Activated naive CD4-positive, alpha-beta T cell treated with anti-CD3 and anti-CD28 coated beads, Interleukin-2, amount 50 U/mL, for 24 hours (primary cell): ENCODE data around the gene MYCN.

Experiments
- H3K27ac Mint-ChIP-seq: one replicate; pipeline ENCODE4 v1.8.0; 2021; ENCODE audit warnings: mild to moderate bottlenecking, mixed read lengths
- H3K27me3 Mint-ChIP-seq: one replicate; pipeline ENCODE4 v1.8.0; 2021; ENCODE audit warnings: mixed read lengths
- H3K36me3 Mint-ChIP-seq: one replicate; pipeline ENCODE4 v1.8.0; 2021; ENCODE audit warnings: mixed read lengths
- H3K4me1 Mint-ChIP-seq: one replicate; pipeline ENCODE4 v1.8.0; 2021; ENCODE audit warnings: mixed read lengths
- H3K4me3 Mint-ChIP-seq: one replicate; pipeline ENCODE4 v1.8.0; 2021; ENCODE audit warnings: mild to moderate bottlenecking, mixed read lengths
- H3K9me3 Mint-ChIP-seq: one replicate; pipeline ENCODE4 v1.8.0; 2021; ENCODE audit warnings: mixed read lengths

The MYCN gene

GRCh38 chr2:15969214-15969613 is 28.9 kb downstream of the MYCN start:
- Mint-ChIP-seq H3K4me1 (peaks cover 62% of the 10 kb centered on the region), H3K27ac (no peak overlapping the region), H3K9me3 (no peaks in the 10 kb centered on the region), H3K36me3 (no peaks in the 10 kb centered on the region), H3K4me3 (no peak overlapping the region), H3K27me3 (no peaks in the 10 kb centered on the region)

DNA sequence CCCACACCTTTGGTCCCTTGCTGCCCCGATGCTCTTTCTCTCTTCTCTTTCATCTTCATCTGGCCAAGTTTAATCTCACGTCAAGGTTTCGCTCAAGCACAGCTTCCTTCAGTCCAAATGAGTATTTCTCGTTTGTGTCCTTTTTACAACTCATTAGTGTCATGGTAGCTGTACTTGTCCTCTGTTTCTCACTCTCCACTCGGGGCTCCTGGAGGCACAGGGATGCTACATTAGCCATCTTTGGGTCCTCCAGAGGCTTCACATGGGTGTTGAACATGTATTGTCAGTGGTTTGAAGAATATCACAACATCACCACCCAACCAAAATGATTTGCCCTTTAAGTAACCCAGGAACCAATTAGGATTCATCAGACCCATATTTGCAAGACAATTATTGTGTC is 30.4 kb downstream of the MYCN start:
- H3K27me3 Mint-ChIP-seq = no peaks in the 10 kb centered on the region
- H3K4me3 Mint-ChIP-seq = no peak overlapping the region
- H3K9me3 Mint-ChIP-seq = no peaks in the 10 kb centered on the region
- H3K27ac Mint-ChIP-seq = no peak overlapping the region
- peaks cover 52% of the 10 kb centered on the region for H3K4me1 Mint-ChIP-seq
- no peaks in the 10 kb centered on the region for H3K36me3 Mint-ChIP-seq

GRCh38 chr2:15971351-15971750 is 31.0 kb downstream of the MYCN start:
- Mint-ChIP-seq H3K27ac (no peak overlapping the region), H3K4me3 (no peak overlapping the region), H3K36me3 (no peaks in the 10 kb centered on the region), H3K27me3 (no peaks in the 10 kb centered on the region), H3K9me3 (no peaks in the 10 kb centered on the region), H3K4me1 (peaks cover 46% of the 10 kb centered on the region)

DNA sequence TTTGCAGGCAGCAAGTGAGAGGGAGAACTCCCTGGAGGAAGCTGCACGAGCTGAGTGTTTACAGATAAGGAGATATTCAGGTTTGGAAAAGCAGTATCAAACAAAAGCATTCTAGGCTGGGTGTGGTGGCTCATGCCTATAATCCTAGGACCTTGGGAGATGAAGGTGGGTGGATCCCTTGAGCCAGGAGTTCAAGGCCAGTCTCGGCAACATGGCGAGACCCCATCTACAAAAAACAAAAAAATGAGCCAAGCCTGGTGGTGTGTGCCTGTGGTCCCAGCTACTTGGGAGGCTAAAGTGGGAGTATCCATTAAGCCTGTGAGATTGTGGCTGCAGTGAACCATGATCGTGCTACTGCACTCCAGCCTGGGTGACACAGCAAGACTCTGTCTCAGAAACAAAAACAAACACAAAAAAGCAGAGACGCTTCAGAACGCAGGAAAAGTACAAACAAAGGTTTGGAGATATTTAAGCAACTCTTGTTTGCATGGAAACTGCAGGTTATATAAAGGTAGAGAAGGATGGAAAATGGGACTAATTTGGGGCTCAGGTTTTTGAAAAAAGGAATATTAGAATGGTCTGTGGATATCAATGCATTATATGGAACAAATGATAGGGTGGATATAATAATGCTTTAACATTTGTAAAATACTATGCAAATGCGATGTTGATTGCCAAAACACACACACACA is 31.6 kb downstream of the MYCN start:
- Mint-ChIP-seq H3K27ac (no peak overlapping the region), H3K4me3 (no peak overlapping the region), H3K27me3 (no peaks in the 10 kb centered on the region), H3K36me3 (no peaks in the 10 kb centered on the region), H3K9me3 (no peaks in the 10 kb centered on the region), H3K4me1 (peaks cover 41% of the 10 kb centered on the region)

DNA sequence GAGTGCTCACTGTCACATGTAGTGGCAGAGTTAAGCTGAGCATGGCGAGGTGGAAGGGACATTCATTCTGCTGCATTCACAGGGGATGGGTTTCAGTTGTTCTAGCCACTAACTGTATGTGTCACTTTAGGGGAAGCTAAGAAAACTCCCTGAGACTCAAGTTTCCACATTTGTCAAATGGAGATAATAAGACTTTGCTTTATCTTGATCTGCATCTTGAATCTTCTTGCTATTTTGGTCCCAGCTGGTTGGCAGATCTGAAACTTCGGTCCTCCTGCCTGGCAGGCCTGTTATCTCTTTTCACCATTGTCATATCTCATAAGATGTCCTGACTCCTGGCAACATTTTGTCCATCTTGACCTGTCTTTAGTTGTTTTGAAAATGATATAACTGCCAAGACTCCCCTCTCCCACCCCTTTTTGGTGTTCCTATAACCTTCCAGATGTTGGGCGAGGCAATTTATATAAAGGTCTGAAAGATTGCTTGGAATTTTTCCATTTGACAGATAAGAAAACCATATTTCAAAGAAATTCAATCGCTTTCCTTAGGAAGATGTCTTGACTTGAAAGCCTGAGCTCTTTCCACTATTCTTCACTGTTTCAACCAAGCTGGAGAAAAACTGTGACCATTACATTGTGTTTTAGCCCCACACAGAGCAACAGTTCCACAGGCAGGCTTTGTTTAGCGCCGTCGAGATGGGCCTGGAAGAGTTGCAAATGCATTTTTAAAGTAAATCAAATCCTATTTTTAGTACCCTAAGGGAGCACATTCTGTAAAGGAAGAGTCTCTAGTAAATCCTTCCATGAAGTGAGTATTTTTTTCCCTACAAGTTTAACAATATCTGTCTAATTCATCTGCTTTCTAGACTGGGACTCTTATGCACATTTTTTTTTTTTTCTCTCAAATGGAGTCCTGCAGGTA is 33.4 kb downstream of the MYCN start:
- Mint-ChIP-seq H3K27ac (no peak overlapping the region), H3K27me3 (no peaks in the 10 kb centered on the region), H3K4me1 (peaks cover 25% of the 10 kb centered on the region), H3K36me3 (no peaks in the 10 kb centered on the region), H3K9me3 (no peaks in the 10 kb centered on the region), H3K4me3 (no peak overlapping the region)

- H3K27ac Mint-ChIP-seq = no peak overlapping the region
- H3K27me3 Mint-ChIP-seq = no peaks in the 10 kb centered on the region
- H3K36me3 Mint-ChIP-seq = no peaks in the 10 kb centered on the region
- peaks cover 16% of the 10 kb centered on the region for H3K4me1 Mint-ChIP-seq
- no peaks in the 10 kb centered on the region for H3K9me3 Mint-ChIP-seq
- H3K4me3 Mint-ChIP-seq = no peak overlapping the region
Observed at GRCh38 chr2:15974565-15975260, 34.4 kb downstream of the MYCN start.

- Mint-ChIP-seq H3K36me3 (no peaks in the 10 kb centered on the region), H3K9me3 (no peaks in the 10 kb centered on the region), H3K4me3 (no peak overlapping the region), H3K4me1 (peaks cover 15% of the 10 kb centered on the region), H3K27ac (no peak overlapping the region), H3K27me3 (no peaks in the 10 kb centered on the region)
Observed at GRCh38 chr2:15975261-15975600, 34.9 kb downstream of the MYCN start.

DNA sequence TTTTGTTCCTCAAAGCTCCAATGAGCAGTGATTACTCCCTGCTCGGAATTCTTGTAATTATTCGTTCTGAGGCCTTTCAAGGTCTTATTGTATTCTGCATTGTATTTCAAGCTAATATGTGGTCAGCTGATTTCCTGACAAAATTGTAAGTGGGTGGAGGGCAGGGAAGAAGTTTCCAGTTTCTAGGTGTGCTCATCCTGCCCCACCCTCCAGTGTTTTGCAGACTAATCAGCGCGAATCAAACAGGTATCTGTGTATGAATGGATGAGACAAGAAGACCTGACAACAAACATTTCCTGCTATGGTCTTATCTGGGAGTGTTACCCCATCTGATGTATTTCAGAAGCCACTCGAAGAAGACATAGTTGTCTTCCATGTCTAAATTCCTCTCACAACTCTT is 35.3 kb downstream of the MYCN start:
- H3K36me3 Mint-ChIP-seq = no peaks in the 10 kb centered on the region
- H3K27me3 Mint-ChIP-seq = no peaks in the 10 kb centered on the region
- H3K9me3 Mint-ChIP-seq = no peaks in the 10 kb centered on the region
- H3K27ac Mint-ChIP-seq = no peak overlapping the region
- no peak overlapping the region for H3K4me3 Mint-ChIP-seq
- H3K4me1 Mint-ChIP-seq = peaks cover 12% of the 10 kb centered on the region

DNA sequence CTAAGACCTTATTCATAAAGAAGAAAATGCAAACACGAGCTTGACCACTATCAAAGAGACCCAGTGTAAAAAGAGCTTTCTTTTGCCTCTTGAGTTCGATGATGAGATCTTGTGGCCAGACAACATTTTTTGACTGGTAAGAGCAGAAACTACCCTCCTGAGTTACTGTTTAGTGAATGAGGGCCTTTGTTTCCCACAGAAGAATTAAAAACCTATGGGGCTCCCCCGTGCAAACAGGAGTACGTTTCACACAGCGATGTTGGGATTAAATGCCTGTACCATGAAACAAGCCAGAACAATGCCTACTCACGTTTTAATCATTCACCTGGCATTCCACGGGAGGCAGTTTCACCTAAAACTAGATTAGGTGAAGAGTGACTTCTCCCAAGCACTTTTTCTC is 36.0 kb downstream of the MYCN start:
- Mint-ChIP-seq H3K4me3 (no peak overlapping the region), H3K4me1 (peaks cover 11% of the 10 kb centered on the region), H3K36me3 (no peaks in the 10 kb centered on the region), H3K27ac (no peak overlapping the region), H3K9me3 (no peaks in the 10 kb centered on the region), H3K27me3 (no peaks in the 10 kb centered on the region)

DNA sequence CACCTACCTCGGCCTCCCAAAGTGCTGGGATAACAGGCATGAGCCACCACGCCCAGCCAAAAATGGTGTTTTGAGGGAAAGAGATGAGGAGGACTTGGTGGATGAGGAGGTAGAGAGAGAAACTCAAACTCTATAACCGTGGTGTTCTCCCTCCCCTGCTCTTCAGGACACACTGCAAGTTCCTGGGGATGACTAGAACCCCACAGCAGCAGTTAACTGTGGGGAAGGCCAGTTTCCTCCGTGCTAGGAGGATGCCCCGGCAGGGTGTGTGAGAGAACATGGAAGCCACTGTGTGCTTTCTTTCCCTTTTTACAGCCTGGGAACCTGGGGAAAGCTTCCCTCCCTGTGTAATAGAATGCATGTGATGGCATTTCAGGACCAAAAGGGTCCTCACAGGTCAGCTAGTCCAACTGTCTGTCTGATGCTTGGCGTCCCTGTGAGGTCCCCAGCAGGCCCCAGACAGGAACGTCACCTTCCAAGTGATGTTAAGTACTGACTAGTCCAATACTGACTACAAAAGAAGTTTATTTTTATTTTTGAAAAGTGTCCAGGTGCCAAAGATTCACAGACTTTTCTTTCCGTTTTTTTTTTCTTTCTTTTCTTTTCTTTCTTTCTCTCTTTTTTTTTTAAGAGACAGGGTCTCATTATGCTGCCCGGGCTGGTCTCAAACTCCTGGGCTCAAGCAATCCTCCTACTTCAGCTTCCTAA is 38.9 kb downstream of the MYCN start:
- Mint-ChIP-seq H3K4me1 (peaks cover 12% of the 10 kb centered on the region), H3K4me3 (no peak overlapping the region), H3K9me3 (no peaks in the 10 kb centered on the region), H3K27ac (no peak overlapping the region), H3K36me3 (no peaks in the 10 kb centered on the region), H3K27me3 (no peaks in the 10 kb centered on the region)

GRCh38 chr2:15979759-15980604 is 39.6 kb downstream of the MYCN start:
- Mint-ChIP-seq H3K9me3 (no peaks in the 10 kb centered on the region), H3K4me1 (peaks cover 12% of the 10 kb centered on the region), H3K4me3 (no peak overlapping the region), H3K27me3 (no peaks in the 10 kb centered on the region), H3K36me3 (no peaks in the 10 kb centered on the region), H3K27ac (no peak overlapping the region)

GRCh38 chr2:15980605-15981098 is 40.3 kb downstream of the MYCN start:
- Mint-ChIP-seq H3K4me3 (no peak overlapping the region), H3K27ac (no peak overlapping the region), H3K4me1 (peaks cover 12% of the 10 kb centered on the region), H3K9me3 (no peaks in the 10 kb centered on the region), H3K36me3 (no peaks in the 10 kb centered on the region), H3K27me3 (no peaks in the 10 kb centered on the region)

GRCh38 chr2:15981646-15982045 is 41.3 kb downstream of the MYCN start:
- H3K9me3 Mint-ChIP-seq = no peaks in the 10 kb centered on the region

DNA sequence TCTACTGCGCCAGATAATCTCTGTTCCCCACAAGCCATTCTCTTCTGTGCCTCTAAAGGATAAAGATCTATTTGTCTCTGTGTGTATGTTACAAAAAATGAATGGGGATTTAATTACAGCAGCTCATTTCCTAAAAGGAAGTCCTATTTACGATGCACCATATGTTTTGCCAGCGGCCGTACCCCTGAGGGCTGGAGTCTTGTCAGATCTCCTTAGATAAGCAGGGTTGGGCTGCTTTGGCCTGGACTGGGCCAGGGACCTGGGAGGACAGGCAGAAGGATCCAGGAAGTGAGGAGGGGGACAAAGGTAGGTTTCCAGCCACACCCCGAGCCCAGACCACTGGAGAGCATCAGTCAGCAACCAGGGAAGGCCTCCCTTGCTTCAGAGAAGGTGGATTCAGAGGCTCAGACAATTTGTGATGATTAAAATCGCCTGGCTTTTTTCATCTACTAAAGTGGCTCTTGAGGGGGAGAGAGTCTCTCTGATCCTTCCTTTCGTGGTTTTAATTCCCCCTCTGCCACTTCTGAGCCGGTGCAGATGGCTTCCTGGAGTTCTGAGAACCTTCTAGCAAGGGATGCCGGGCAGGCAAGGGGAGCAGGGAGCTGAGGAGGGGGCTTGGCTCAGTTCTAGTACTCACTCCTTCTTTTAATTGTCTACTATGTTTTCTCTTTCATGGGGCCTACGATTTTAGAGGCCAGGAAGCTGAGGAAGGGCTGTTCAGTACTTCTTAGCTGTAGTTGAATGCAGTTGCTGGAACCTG is 42.1 kb downstream of the MYCN start:
- no peak overlapping the region for H3K27ac Mint-ChIP-seq
- H3K27me3 Mint-ChIP-seq = no peaks in the 10 kb centered on the region
- H3K9me3 Mint-ChIP-seq = no peaks in the 10 kb centered on the region
- no peaks in the 10 kb centered on the region for H3K36me3 Mint-ChIP-seq
- H3K4me3 Mint-ChIP-seq = no peak overlapping the region
- peaks cover 12% of the 10 kb centered on the region for H3K4me1 Mint-ChIP-seq

More at GRCh38 chr2:15981646-15982045, 41.3 kb downstream of the MYCN start:
- Mint-ChIP-seq H3K27me3 (no peaks in the 10 kb centered on the region), H3K36me3 (no peaks in the 10 kb centered on the region), H3K4me3 (no peak overlapping the region), H3K4me1 (peaks cover 12% of the 10 kb centered on the region), H3K27ac (no peak overlapping the region)
